ENCODE data around the gene MB21D2. TPM values are rescaled to one million over a fixed set of nuclear protein-coding genes. Genes with fewer than 3 reads are reported as not detected.

The MB21D2 gene
- total and polyA plus RNA-seq, 2 of the 8 experiments (the other 6 are each of a cell fraction or from before 2014, with no cell fraction given): 10.0 to 21.0 TPM

- no peak for DNase-seq (ENCODE audit: low read depth in 1 of 2, low spot score in 2 of 2)
- H3K9me3 ChIP-seq (ENCODE audit: insufficient read depth in 2 of 2, low read depth in 1 of 2, low read length in 1 of 2): no peaks in the 10 kb centered on the region
These were observed 39.9 kb upstream of the MB21D2 start for GRCh38 chr3:192957441-192958021.

More at GRCh38 chr3:192957441-192958021, 39.9 kb upstream of the MB21D2 start:
- Histone ChIP-seq H3K36me3 (ENCODE audit: control insufficient read depth in 2 of 4, insufficient read depth in 4 of 4, low read length in 3 of 4) (no peaks in the 10 kb centered on the region), H3K27ac (ENCODE audit: low read depth, low read length) (no peak overlapping the region), H2AFZ (ENCODE audit: low read length) (no peak overlapping the region), H3K4me3 (ENCODE audit: extremely low read depth in 1 of 4, insufficient read depth in 2 of 4, low read depth in 3 of 4, low read length in 4 of 4) (no peak overlapping the region), H3K27me3 (replicated peaks in 1 of 4; ENCODE audit: control insufficient read depth in 3 of 4, extremely low read depth in 1 of 4, insufficient read depth in 3 of 4, low read length in 3 of 4) (no peaks in the 10 kb centered on the region), H2BK20ac (ENCODE audit: low read length) (peak overlapping the region; percentile 6; the same call in 1 of the 2 replicates), H4K5ac (ENCODE audit: insufficient read length, low read depth, low read length) (no peak overlapping the region), H2BK12ac (ENCODE audit: low read depth, low read length) (no peak overlapping the region), H3K9ac (replicated peaks in 1 of 4; ENCODE audit: extremely low read depth in 1 of 4, low read depth in 3 of 4, low read length in 3 of 4) (no peak overlapping the region), H3K23ac (ENCODE audit: insufficient read length) (no peak overlapping the region), H3K79me1 (ENCODE audit: low read depth, low read length) (no peaks in the 10 kb centered on the region), H4K91ac (replicated peaks; ENCODE audit: insufficient read length, low read length) (no peak overlapping the region), H2AK5ac (ENCODE audit: low read depth, low read length) (no peak overlapping the region), H3K4me1 (replicated peaks in 1 of 4; ENCODE audit: control insufficient read depth in 3 of 4, insufficient read depth in 4 of 4, low read length in 3 of 4) (no peaks in the 10 kb centered on the region), H2BK15ac (ENCODE audit: low read length) (no peak overlapping the region), H2BK120ac (replicated peaks; ENCODE audit: low read depth, low read length) (no peak overlapping the region), H4K20me1 (replicated peaks in 1 of 2; ENCODE audit: control insufficient read depth in 1 of 2, insufficient read depth in 2 of 2, low read length in 2 of 2) (no peaks in the 10 kb centered on the region), H3K79me2 (ENCODE audit: control insufficient read depth in 1 of 2, insufficient read depth in 2 of 2, low read length in 2 of 2) (no peaks in the 10 kb centered on the region), H3K4ac (replicated peaks; ENCODE audit: insufficient read length, low read depth, low read length) (no peak overlapping the region), H2BK5ac (ENCODE audit: low read depth, low read length) (no peak overlapping the region), H3K4me2 (ENCODE audit: insufficient read depth in 1 of 2, low read depth in 2 of 2, low read length in 2 of 2) (no peak overlapping the region), H3K23me2 (ENCODE audit: low read depth, low read length) (no peaks in the 10 kb centered on the region), H4K8ac (ENCODE audit: extremely low read depth, insufficient read depth, low read length) (no peak overlapping the region), H3K56ac (replicated peaks; ENCODE audit: insufficient read length, low read depth, low read length) (no peak overlapping the region), H3K14ac (ENCODE audit: insufficient read length) (no peak overlapping the region), H3K18ac (ENCODE audit: extremely low read depth, low read length) (no peak overlapping the region)
- FAIRE-seq: no peak
- WGBS, 2 experiments (ENCODE audit: extremely low coverage in 1 of 2, insufficient coverage in 1 of 2, insufficient read length in 1 of 2, insufficient replicate concordance in 2 of 2, low coverage in 1 of 2, low lambda C conversion rate in 2 of 2, missing lambda C conversion rate in 1 of 2): 77% methylated on average over 6 of the region's 6 CpGs; no CpG with 5 or more reads in 1 of the 2 experiments
- ChIA-PET CTCF (ENCODE audit: partially characterized antibody) (interaction anchor here (0.6 to 1.2 kb wide), 2 partner anchors 10 to 31 kb away, joined by 3 read pairs; no protein-coding TSS in a partner anchor), POLR2A (ENCODE audit: partially characterized antibody) (no interaction called here)
- TF ChIP-seq SIRT6 (IDR thresholded peaks at IDR 0.05; ENCODE audit: low read length) (no peak), TCF12 (IDR thresholded peaks at IDR 0.05; ENCODE audit: low read depth, low read length) (no peak), FOSL1 (IDR thresholded peaks at IDR 0.05; ENCODE audit: insufficient read depth, low read depth, low read length) (no peak), KDM4A (IDR thresholded peaks at IDR 0.05; ENCODE audit: low read depth, low read length, severe bottlenecking) (no peak), HDAC2 (IDR thresholded peaks at IDR 0.05; ENCODE audit: borderline replicate concordance in 1 of 2, low read depth in 2 of 2, low read length in 2 of 2) (no peak), SP1 (IDR thresholded peaks at IDR 0.05; ENCODE audit: low read depth, low read length) (no peak), RBBP5 (IDR thresholded peaks at IDR 0.05; ENCODE audit: borderline replicate concordance, low read depth, low read length) (no peak), JUND (IDR thresholded peaks at IDR 0.05; ENCODE audit: low read length) (no peak), NRF1 (IDR thresholded peaks at IDR 0.05; ENCODE audit: low read depth, low read length) (no peak), CHD1 (IDR thresholded peaks at IDR 0.05; ENCODE audit: low read depth, low read length) (no peak), ZNF274 (IDR thresholded peaks at IDR 0.05; ENCODE audit: borderline replicate concordance, extremely low read depth, low read length) (no peak)

All from H1 (cell line).